NCI-H524 (cell line): ENCODE data around the gene RSRC1.
"Not testable (repeated sequence)": the region's sequence is repeated elsewhere in the genome, so short reads cannot be mapped to it uniquely, and the experiment has no call there.

Experiments
- DNase-seq, 2 experiments: peaks; one replicate each; lab custom pipeline; 2025; lab: John Stamatoyannopoulos, UW

Gene RSRC1

DNA sequence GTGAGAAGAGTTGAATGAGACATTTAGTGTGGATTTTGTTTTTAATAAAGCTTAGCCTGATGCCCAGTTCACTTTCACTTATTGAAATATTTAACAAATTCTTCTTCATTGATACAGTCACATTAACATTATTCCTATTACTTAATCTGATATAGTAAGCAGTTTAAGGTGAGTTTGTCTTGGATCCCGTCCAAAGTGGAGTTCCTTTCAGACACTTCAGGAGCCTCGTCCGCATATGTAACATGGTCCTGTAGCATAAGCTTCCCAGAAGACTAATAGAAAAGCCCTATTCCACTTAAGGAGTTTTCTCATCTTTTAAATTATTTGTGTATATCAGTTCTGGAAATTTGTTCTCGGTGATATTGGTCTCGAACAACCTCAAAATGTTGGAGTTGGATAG lies 421.4 kb downstream of the RSRC1 start:
- peak; percentile 73 to 83 for DNase-seq

DNA sequence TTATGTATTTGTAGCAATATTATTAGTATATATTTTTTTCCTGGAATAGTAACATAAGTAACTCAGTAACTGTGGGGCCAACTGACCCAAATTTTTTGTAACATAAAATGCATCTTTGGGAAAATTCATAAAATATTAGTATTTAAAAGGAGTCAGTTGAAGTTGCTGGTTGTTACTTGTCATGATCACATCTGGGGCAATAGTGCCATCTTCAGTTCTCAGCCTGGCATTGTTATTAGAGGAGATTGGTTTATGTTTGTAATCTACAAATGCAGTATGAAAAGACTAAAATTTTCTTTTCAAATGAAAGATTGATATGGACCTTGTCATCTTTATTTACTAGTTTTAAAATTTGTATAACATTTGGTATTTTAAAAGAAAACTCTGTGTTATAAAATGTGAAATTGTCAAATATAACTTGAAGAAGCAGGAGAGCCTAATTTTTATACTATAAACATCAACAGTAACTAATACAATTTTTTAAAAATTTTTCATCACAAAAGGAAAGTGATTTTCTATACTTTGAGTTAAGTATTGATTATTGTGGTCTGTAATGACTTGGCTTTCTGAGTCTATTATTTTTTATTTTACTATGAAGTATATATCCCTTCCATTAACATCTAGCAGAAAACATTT lies 422.3 kb downstream of the RSRC1 start:
- DNase-seq, result peak; percentile 35 to 69

DNA sequence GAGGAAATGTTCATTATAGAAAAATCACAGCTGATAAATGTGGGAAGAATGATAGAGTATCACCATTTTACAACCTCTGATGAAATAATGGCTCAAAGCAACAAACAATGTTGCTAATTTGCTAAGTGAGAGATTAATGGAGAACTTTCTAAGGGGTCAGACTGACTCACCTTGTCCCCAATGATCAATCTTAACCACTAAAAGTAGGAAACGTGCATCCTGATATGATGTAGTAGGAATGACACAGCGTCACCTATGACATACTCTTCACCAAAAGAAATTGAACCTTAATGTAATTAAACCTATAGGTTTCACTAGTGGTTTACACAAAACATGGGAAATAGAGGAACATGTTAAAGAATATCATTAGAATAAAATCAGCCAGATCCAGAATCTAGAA lies 426.0 kb downstream of the RSRC1 start:
- no peak for DNase-seq

DNA sequence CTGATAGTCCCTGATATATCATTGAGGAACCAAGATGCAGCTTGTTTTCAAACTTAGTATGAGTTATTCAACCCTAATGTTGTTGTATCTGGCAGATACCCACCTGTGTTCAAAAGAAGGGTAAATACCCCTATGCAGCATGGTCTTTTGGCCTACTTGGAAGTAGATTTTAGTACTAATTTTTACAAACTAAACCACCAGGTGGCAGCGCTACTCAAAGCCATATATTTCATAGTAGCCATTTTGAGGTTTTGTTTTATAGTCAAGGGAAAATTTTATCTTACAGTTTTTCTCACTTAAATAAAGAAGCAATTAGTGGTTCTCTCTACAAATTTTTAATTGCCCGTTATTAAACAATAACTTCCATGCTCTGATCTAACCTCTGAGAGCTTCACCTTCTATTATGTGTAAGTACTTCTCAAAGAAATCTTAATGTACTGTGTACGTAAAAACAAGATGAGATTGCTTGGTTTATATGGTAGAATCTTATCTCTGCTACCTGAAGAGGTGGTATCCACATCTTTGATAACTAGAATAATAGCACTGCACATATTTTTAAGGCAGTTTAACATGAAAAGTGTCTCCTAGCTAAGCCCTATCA lies 429.6 kb downstream of the RSRC1 start:
- DNase-seq, result peak; percentile 32 to 72

DNA sequence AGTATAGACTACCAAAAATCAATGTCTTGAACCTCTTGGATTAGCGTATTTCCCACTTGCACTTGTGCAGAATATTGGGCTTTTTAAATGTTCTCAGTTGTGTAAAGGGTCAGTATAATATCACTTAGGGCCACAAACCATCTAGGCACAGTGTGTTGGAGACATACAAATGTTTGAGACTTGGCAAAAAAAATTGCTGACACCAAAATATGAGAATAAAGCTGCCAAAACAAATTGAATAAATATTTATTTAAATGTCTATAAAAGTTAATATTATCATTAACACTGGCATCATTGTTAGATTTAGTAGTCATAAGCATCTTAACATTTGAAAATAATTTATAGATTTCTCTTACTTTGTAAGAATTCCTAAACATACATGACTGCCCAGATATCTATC lies 430.2 kb downstream of the RSRC1 start:
- no peak for DNase-seq

DNA sequence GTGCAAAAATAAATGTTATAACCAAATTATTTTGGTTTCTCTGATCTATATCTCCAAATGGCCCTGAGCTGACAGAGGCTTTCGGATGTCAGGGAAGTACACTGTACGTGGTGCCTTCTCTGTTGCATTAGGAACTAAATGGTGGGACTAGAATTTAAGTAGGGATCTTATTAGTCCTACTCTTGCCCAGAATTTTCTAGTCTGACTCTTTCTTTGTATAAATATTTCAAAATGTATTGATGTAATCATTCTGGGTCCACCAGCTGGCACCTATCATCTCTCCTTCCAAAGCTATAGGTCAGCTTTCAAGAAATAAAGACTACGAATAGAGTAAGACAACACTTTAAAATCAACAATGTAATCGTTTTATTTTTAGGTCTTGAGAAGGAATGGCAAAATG lies 438.8 kb downstream of the RSRC1 start:
- no peak for DNase-seq

DNA sequence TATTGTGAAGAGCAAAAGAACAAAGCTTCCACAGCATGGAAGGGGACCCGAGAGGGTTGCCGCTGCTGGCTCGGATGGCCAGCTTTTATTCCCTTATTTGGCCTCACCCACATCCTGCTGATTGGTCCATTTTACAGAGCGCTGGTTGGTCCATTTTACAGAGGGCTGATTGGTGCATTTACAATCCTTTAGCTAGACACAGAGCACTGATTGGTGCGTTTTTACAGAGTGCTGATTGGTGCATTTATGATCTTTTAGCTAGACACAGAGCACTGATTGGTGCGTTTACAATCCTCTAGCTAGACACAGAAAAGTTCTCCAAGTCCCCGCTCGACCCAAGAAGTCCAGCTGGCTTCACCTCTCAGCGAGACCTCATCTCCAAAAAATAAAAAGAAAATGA lies 440.0 kb downstream of the RSRC1 start:
- not testable (repeated sequence) for DNase-seq

DNA sequence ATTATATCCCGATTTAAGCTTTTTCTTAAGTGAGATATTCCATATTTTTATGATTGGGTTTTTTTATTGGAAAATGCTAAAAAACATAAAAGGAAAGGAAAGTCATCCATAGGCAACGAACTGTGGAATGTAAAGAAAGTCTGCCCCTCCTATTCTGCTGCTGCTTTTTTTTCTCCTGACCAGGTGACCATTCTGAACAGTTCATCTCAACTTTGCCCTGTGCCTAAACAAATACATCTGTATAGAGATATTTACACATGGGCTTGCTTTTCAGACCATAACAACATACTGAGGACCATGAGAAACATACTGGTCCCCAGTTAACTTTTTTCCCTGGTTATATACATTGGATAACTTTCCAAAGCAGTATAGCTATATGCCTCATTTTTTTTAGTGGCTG lies 442.2 kb downstream of the RSRC1 start:
- DNase-seq, result no peak

DNA sequence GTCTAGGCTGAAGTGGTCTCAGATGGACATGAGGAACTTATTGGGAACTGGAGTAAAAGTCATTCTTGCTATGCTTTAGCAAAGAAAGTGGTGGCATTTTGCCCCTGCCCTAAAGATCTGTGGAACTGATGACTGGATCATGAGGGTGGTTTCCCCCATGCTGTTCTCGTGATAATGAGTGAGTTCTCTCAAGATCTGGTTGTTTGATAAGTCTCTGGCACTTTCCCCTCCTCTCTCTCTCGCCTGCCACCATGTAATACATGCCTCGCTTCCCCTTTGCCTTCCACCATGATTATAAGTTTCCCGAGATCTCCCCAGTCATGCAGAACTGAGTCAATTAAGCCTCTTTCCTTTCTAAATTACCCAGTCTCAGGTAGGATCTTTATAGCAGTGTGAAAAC lies 449.6 kb downstream of the RSRC1 start:
- DNase-seq, result no peak

DNA sequence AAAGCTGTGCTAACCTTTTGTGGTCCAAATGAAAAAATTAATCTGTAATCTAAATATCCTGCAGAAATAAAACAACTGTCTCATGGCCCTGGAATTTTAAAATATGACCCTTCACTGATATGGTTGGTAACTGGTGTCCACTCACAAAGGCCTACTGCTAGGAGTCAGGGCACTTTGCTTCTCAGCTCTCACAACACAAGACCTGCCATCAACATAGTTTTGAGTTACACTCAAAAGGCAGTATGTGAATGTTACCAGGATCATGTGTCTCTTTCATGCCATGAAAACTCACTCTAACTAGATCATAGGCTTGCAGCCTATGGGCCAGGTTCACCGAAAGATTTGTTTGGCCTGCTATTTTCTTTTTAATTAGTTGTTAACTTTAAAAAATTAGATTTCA lies 451.1 kb downstream of the RSRC1 start:
- no peak for DNase-seq

DNA sequence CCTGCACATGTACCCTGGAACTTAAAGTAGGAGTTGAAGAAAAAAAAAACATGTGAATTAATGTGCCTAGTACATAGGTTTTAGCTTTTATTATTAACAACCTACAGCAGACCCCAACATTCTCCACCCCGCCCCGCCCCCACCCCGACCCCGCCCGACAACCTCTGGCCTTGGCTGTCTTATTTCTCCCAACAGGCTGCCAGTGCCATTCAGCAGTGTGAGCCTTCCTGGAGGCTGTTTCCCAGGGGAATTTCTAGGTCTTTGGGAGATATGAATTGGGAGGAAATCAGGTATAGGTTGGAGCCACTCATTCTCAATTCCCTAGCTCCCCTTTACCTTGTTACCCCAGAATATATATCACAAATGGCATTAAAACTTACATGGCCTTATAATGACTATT lies 452.8 kb downstream of the RSRC1 start:
- DNase-seq, result no peak

DNA sequence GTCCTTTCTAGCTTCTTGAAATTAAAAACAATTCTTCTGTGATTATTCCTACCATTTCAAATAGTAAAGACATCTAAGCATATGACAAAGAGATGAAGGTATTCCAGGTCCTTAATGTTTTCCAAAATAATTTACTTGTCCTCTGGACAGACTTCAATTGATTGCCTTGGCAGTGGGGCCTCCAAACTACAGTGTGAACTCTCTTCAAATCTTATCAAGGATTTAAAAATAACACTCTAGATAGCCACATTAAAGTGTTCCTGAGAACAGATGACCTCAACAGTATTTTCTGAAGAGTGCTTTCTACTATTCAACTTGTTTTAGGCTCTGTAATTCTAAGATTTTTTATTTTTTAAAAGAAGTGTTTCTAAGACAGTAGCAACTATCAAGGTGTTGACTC lies 453.2 kb downstream of the RSRC1 start:
- peak in 1 of 2 experiments; percentile 3 for DNase-seq

DNA sequence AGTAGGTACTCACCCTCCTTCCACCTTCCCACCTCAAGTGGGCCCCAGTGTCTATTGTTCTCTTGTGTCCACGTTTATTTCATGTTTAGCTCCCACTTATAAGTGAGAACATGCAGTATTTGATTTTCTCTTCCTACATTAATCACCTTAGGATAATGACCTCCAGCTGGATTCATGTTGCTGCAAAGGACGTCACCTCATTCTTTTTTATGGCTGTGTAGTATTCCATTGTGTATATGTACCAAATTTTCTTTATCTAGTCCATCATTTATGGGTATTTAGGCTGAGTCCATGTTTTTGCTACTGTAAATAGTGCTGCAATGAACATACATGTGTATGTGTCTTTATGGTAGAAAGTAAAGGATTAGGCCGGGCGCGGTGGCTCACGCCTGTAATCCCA lies 455.2 kb downstream of the RSRC1 start:
- no peak for DNase-seq

DNA sequence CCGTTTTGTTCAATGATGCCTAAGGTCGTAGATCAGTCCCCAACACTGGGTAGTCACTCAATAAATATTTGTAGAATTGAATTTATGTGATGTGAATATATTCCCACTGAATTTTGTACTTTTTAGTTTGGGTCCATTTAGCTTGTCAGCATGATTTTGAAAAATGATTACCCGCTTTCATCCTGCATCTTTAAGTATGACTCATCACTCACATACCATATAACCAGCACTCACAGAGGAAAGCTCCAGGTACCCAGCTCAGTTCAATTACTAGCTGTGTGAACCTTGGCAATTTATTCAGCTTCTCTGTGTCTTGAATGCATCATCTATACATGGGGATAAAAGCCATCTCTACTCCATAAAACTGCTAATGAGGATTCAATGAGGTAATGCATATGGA lies 458.9 kb downstream of the RSRC1 start:
- DNase-seq, result no peak

DNA sequence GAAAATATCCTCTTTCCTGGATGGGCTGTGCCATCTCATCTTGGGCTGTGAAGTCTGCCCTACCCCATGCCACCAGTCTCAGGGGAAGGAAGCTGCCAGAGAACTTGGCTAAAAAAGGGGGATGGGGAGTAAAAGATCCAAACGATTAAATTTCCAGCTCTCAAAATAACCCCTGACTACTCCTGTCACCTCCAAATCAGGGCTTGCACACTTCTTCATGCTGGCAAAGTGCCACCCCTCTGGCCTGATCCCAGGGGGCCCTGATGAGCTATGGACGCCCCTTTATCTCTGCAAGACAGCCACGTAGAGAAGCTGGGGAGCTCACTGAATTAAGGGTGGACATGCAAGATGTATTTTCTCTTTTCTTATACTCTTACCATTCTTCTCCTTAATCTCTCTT lies 459.9 kb downstream of the RSRC1 start:
- DNase-seq, result peak in 1 of 2 experiments; percentile 56

DNA sequence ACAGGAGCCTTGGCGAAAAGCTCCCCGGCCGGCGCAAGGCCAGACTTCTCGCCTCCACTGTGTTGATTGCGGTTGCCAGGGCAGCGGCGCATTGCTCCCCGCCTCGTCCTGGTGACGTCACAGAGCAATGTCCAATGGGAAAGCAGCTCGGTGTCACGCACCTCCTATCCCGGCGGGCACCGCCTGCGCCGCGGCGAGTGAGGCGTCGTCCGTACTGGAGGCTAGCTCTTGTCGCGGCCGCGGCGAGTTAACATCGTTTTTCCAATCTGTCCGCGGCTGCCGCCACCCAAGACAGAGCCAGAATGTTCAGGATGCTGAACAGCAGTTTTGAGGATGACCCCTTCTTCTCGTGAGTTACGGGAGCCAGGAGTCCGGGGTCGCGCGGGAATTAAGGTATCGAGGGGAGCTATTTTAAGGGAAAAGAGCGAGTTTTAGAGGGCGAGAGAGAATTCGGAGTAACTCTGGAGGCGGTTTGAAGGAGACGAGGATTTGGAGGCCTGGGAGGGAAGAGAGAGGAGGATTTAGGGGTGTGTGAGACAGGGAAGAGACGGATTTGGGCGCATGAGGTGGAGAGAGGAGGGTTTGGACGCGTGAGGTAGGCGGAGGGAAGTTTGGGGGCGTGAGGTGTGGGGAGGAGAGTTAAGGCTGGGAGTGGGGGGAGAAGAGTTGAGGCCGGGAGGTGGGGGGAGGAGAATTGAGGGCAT lies 461.3 kb downstream of the RSRC1 start, which contains the start of gene MLF1:
Gene MLF1 (plus strand): TSS at position 196 of the 704 bp plus-strand sequence. CDS start 107 bp downstream, at position 303.
- peak; percentile 92 to 97 for DNase-seq

DNA sequence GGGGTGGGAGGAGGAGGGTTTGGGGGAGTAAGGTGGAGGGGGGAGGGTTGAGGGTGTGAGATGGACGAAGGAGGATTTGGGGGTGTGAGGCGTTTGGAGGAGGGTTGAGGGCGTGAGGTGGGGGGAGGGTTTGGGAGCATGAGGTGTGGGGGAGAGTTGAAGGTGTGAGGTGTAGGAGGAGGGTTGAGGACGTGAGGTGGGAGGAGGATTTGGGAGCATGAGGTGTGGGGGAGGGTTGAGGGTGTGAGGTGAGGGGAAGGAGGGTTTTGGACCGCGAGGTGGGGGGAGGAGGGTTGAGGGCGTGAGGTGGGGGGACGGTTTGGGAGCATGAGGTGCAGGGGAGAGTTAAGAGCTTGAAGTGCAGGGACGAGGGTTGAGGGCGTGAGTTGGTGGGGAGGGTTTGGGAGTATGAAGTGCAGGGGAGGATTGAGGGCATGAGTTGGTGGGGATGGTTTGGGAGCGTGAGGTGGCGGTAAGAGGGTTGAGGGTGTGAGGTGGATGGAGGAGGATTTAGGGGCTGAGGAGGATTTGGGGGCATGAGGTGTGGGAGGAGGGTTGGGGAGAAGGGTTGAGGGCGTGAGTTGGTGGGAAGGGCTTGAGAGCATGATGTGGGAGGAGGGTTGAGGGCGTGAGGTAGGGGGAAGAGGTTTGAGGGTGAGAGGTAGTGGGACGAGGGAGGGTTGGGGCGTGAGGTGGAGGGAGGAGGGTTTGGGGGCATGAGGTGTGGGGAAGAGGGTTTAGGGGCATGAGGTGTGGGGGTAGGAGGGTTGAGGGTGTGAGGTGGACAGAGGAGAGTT lies 462.3 kb downstream of the RSRC1 start:
- no peak for DNase-seq

DNA sequence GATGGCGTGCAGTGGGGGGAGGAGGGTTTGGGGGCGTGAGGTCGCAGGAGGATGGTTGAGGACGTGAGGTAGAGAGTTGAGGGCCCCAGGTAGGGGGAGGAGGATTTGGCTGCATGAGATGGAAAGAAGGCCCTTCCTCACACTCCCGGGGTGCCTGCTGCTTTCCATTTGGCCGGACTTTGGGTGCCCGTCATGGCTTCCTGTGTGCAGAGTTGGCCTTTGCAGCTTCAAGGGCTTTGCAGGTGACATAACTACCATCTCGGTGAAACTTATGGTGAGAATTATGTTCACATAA lies 462.8 kb downstream of the RSRC1 start:
- no peak for DNase-seq

DNA sequence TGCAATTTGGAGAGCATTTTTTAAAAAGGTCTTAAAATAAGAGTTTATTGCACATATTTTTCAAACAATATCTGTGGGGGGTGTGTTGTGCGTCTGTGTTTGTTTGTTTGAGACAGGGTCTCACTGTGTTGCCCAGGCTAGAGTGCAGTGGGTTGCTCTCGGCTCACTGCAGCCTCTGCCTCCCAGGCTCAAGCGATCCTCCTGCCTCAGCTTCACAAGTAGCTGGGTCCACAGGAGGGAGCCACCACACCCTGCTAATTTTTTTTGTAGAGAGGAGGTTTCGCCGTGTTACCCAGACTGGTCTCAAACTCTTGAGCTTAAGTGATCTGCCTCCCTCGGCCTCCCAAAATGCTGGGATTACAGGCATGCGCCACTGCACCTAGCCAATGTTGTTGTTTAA lies 463.8 kb downstream of the RSRC1 start:
- DNase-seq, result no peak

DNA sequence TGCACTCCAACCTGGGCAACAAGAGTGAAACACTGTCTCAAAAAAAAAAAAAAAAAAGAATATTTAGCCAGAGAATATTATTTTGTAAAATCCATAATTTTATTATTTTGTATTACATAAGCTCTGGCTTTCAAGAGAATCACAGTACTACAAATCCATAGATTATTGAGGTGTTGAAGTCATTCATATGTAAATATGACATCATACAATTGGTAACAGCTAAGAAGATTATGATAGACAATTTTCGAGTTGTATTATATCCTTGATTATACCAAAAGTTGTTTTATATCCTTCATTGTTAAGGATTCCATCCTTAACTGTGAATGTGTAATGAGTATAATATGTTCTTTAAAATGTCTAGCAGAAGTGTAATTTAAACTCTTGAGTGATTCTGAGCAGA lies 464.8 kb downstream of the RSRC1 start:
- no peak for DNase-seq

DNA sequence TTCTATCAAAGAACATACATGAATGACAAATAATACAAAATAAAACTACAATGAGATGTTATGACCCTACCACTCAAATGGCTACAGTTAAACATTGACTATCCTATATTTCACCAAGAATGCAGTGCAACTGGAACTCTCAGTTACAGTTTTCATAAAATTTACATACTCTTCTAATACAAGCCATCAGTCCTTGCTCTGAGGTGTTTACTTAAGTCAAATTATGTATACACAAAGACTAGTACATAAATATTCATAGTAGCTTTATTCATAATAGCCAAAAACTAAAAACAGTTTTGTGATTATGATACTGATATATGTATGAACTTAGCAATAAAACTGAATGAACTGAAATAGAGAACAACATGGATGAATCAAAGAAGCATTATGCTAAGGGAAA lies 480.3 kb downstream of the RSRC1 start:
- no peak for DNase-seq
